ENCODE measurements around the gene CPA4.

DNA sequence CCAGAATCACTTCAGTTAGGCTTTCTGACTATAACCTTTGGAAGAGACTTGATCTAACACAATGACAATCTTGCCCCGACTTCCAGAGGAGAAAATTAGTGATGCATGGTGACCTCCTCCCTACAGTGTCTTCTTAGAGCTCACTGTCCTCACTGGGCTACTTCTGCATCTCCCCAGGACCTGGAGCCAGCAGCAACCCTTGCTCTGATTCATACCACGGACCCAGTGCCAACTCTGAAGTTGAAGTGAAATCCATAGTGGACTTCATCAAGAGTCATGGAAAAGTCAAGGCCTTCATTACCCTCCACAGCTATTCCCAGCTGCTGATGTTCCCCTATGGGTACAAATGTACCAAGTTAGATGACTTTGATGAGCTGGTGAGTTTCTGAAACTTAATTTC is 13.7 kb upstream of the CPA4 start:
- TF ChIP-seq EZH2 (IDR thresholded peaks at IDR 0.05; ENCODE audit: insufficient read depth, poor library complexity, severe bottlenecking) (no peak), EZH2phosphoT487 (IDR thresholded peaks at IDR 0.05; ENCODE audit: insufficient read depth, low read depth) (no peak)
